HG03280 (cell line): ENCODE data around the gene MMP10.
"Not testable (repeated sequence)": the region's sequence is repeated elsewhere in the genome, so short reads cannot be mapped to it uniquely, and the experiment has no call there.

Experiments
- ATAC-seq: cut with Tn5 transposase; IDR thresholded peaks from one replicate; pipeline ENCODE4 v1.9.1; 2021; ENCODE audit warnings: mild to moderate bottlenecking, moderate library complexity; ENCODE audit not compliant: unreplicated experiment

Gene MMP10

GRCh38 chr11:102730944-102731343 is 49.5 kb downstream of the MMP10 start:
- ATAC-seq, result not testable (repeated sequence)

- ATAC-seq, result no peak
Observed at GRCh38 chr11:102729849-102730815, 50.3 kb downstream of the MMP10 start.

- ATAC-seq, result no peak
Observed at GRCh38 chr11:102727890-102728289, 52.5 kb downstream of the MMP10 start.

- ATAC-seq, result no peak
Observed at GRCh38 chr11:102724904-102725500, 55.4 kb downstream of the MMP10 start, which contains the start of gene MMP8. MMP8 (minus strand) TSS chr11:102724954; CDS start chr11:102724855, 99 bp downstream.

GRCh38 chr11:102722821-102723220 is 57.6 kb downstream of the MMP10 start:
- ATAC-seq, result no peak
